A549 treated with CORT108297 at 1 μM for 4 hours (cell line): ENCODE data around the gene THADA. TPM values are rescaled to one million over a fixed set of nuclear protein-coding genes. Genes with fewer than 3 reads are reported as not detected.

Experiments
- total RNA-seq: library from RNA; stranded (reverse); fragments of 200-300 nt; extraction: Qiagen RNA extraction; gene quantifications from 5 replicates; pipeline ENCODE4 v1.2.3, GENCODE V29; 2022

The THADA gene, protein sequence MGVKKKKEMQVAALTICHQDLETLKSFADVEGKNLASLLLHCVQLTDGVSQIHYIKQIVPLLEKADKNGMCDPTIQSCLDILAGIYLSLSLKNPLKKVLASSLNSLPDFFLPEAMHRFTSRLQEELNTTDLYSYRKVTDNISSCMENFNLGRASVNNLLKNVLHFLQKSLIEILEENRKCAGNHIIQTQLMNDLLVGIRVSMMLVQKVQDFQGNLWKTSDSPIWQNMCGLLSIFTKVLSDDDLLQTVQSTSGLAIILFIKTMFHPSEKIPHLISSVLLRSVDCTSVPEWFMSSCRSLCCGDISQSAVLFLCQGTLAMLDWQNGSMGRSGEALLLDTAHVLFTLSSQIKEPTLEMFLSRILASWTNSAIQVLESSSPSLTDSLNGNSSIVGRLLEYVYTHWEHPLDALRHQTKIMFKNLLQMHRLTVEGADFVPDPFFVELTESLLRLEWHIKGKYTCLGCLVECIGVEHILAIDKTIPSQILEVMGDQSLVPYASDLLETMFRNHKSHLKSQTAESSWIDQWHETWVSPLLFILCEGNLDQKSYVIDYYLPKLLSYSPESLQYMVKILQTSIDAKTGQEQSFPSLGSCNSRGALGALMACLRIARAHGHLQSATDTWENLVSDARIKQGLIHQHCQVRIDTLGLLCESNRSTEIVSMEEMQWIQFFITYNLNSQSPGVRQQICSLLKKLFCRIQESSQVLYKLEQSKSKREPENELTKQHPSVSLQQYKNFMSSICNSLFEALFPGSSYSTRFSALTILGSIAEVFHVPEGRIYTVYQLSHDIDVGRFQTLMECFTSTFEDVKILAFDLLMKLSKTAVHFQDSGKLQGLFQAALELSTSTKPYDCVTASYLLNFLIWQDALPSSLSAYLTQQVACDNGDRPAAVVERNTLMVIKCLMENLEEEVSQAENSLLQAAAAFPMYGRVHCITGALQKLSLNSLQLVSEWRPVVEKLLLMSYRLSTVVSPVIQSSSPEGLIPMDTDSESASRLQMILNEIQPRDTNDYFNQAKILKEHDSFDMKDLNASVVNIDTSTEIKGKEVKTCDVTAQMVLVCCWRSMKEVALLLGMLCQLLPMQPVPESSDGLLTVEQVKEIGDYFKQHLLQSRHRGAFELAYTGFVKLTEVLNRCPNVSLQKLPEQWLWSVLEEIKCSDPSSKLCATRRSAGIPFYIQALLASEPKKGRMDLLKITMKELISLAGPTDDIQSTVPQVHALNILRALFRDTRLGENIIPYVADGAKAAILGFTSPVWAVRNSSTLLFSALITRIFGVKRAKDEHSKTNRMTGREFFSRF (N-terminal part only)
- total RNA-seq, result 19.4 to 25.6 TPM (median 22.2 TPM) in 5 replicates

GRCh38 chr2:43595603-43596412, at the start of gene THADA:
TSS of gene THADA (minus strand) at chr2:43596038. CDS start at chr2:43592392, 3,646 bp downstream.

DNA sequence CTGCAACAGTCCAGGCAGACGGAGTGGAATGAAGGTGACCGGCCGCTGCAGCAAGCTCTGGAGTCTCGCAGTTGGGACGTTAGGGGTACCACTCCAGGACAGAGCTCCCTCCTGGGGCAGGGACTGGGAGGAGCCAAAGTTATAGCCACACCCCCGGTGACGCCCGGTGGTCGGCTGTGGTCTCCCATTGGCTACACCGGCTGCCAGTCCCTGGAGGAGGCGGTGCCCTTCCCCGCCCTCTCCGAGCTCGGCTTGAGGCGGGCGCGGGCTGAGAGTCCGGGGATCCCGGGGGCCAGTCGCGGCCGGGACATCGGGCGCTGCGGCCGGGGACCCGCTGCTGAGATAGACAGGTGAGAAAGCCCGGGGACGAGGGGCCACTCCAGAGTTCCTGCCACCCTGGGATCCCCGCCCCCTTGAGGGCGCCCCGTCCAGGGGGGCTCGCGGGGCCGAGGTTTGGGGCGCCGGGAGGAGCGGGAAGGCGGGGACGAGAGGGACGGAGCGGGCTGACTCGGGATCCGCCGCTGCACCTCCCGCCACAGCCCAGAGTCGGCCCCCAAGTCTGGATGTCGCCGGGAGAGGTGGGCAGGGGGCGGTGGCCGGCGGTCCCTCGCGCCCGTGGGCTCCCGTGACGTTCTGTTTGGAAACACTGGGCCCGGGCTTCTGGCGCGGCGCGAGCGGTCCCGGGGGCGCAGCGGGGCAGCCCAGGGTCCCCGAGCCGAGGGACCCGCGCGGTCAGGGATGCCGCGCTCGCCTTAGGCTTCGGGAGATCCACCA, 41.4 kb upstream of the THADA start, which contains the start of gene PLEKHH2:
Gene PLEKHH2 (plus strand): TSS at position 231 of the 774 bp plus-strand sequence. CDS start 7,414 bp downstream, outside the sequence.

DNA sequence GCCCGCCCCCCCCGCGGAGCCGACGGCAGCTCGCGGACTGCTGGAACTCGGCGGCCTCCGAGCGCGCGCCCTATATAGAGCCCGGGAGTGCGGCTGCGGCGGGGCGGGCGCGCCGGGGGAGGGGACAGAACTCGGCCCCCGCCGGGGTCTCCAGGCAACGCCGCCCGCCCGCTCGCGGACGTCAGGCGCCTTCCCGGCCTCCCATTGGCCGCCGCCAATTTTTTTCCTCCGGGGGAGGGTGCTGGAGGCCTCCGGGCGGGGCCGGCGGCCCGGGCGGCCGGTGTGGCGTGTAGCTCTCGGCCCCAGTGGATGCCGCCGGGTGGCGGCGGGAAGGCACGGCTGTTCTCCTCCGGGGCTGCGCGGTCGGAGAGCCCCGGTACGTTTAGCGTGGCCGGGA, 369.3 kb downstream of the THADA start, which contains the start of gene ZFP36L2:
Gene ZFP36L2 (minus strand): TSS at position 49 of the 397 bp plus-strand sequence. CDS start 291 bp downstream, outside the sequence.

Other genes with a start within 250 kb of the THADA start
- gene PLEKHH2, start 41.2 kb upstream of the THADA start, total RNA-seq, result 0.74 to 1.2 TPM (median 1.1 TPM) in 5 replicates
- gene C1GALT1C1L, start 80.4 kb upstream of the THADA start, total RNA-seq, result 1.6 to 3.0 TPM (median 1.7 TPM) in 5 replicates
- gene DYNC2LI1, start 178.0 kb upstream of the THADA start, total RNA-seq, result 12.2 to 15.5 TPM (median 13.6 TPM) in 5 replicates
- not detected in 5 replicates for gene ABCG5, start 242.8 kb upstream of the THADA start, total RNA-seq
- not detected in 5 replicates for gene ABCG8, start 242.9 kb upstream of the THADA start, total RNA-seq